ENCODE data around the gene LAMB4. TPM values are rescaled to one million over a fixed set of nuclear protein-coding genes. Genes with fewer than 3 reads are reported as not detected.

The LAMB4 gene
- total RNA-seq, 1 donor from 2014 or later, result not detected

DNA sequence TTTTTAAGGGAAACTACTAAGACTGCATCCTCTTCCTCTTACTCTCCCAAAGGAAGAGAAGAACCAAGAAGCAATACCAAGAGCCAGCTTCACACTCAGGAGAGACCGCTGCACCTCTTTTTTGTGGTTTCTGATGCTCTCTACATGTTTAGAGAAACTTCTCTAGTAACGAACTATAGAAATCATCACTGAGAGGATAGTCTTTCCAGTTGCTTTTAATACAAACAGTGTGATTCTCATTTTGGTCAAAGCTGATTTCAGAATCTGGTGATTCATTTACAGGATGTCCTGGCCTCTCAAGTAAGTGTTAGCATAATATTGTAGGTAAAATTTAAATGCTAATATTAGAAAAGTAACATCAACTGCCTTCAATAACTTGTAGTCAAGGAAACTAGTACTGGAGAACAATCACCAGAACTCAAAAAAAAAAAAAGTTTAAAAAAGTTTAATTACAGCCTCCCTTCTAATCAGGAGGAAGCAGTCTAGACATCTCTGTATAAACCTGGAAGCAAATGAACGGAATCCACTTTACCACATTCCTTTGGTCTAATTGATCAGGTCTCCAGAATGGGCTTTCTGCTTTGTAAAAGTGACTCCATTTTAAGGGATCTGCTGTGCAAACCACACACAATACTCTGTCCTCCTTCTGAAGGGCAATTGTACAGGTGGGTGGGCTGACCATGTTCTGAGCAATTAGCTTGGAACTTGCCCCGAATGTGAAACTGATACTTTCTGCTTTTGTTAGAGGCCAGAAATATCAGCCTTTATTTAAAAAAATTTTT is 130.2 kb downstream of the LAMB4 start:
- intact Hi-C loops (cut with micrococcal nuclease), result no loop called here

DNA sequence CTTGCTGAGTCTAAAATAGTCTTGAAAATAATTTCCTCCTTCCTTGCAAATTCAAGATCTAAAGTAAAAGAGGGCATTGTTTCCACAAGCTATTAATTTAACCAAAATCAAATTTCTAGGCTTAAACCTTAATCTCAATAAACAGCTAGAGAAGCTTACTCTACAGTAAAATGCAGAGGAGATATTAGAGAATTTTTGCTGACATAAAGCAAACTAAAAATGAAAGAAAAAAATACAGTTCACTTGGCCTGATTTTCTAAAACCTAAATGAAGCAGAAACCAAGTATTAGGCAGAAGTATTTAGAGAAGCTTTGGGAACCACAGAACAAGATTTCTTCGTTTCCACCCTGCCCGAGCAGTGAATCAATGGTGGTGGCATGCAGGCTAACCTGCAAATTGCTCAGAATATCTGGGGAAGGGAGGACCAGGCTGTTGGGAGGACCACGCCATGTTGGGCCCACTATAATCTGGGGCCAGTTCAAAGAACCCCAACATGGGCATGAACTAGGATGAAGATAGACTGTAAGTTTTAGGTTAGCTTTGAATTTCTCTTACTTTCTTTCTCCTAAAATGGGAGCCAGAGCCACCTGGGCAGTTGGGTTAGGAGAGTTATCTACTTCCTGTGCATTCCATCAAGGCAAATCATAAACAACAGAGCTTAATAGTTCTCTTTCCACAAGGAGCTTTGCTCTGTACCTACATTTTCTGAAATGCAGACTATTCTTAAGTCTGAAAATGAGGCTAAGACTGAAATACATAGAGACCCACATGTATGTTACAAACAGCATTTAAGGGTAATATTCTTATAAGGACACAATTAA is 131.3 kb downstream of the LAMB4 start:
- intact Hi-C loops (cut with micrococcal nuclease), result no loop called here

DNA sequence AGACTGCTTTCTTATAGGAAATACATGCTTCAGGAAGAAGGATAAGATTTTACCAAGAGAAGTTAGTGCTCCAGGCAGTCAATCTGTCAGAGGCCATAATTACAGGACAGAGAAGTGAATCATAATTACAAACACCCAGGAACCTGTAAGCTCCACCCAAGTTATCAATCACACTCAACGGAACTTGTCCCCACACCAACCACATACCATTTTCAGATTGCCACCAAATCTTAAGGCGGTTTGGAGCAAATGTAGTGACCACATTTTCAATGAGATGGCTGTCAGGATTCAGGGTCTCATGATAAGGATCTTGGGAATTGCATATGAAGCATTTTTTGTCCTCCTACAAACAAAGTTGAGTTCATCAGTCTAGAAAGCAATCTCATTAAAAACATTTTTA is 132.0 kb downstream of the LAMB4 start:
- intact Hi-C loops (cut with micrococcal nuclease), result no loop called here

DNA sequence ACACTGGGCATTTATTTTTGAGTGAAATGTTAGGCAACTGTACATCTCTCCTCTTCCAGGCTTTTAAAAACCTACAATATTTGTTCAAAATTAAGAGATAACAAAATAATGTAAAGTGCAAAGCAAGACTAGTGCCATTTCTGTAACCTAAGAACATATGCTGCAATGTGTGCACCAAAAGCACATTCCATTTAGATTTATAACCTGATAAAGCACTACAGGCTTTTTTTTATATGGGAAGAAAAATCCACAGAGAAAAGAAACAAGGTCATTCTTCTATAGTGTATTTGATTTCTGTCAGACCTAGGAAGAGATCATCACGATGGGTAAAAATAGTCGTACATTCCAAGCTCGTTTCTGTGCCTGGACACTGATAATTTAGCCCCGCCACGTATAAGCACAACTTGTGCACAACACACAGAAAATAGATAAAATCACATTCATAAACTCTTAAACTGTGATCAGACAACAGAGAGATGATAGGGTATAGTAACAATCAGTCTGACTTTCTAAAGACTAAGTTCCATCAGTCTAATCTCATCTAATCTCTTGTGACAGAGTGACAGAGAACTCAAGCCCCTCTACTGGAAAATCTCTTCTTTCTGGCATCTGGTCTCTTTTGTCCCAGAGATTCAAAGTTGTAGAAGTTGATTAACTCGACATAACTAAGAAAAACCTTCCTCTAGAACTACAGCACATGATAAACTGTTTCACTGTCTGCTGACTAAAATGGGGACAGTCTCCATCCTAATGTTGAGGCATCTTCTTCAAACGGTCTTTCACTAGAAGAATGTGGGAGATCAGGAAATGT is 133.9 kb downstream of the LAMB4 start:
- intact Hi-C loops (cut with micrococcal nuclease), result no loop called here

DNA sequence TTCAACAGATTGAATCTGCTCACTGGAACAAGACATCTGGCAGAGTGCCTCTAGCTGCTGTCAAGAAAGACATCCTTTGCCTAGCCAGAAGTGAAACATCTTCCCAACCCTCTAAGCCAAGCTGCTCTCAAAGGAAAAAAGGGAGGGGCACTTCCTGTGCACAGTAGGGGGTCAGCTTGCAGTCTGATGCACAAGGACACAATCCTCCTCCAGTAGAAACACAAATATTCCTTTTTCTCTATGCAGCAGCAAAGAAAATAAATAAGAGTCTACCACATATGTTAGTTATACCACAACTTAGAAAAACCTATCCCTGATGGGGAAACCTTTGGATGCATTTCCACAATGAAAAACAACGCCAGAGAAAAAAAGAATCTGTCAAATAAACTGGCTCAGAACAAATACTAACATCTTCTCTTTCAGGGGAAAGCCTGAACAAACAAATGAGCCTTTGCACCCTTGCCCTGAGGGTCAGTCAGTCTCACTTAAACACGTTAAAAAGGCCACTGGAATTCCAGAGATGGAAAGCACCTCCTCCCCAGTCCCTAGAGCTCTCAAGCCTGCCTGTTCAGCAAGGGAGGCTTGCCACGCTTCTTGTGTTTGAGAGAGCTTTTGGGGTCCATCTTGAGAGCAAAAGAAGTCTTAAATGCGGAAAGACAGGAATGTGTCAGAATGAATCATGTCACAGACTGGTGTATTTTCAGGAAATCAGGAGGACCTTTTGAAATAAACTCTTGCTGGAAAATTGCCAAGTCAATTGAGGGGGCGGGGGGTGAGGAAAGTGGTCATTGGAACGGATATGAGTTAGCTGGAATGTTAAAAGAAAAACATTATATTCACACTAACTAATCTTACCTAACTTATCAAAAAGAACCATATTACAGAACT is 134.7 kb downstream of the LAMB4 start:
- intact Hi-C loops (cut with micrococcal nuclease), result no loop called here

DNA sequence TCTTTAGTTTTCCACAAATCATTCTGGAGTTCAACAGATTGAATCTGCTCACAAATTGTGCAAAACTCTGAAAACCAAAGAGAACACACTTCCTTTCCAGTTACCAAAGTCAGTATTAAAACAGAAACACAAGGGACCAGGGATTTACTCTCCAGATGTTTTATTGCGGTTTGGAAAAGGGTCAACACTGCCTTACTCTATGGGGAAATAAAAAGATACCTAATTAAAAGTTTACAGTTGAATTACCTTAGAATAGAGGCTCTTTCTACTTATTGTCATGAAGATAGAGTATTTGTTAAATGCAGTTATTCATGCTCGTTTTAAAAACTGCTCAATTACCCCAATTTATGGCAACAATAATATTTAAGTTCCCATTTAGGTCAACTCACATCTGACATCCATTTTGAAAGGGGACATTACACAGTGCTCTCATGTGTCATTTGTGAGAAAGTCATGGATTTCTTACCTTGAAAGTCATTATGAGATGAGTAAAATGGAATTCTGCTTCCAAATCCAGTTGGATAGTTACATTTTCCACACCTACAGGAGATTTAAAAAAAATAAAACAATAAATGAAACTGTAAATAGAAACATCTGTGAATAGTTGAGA is 135.6 kb downstream of the LAMB4 start:
- intact Hi-C loops (cut with micrococcal nuclease), result no loop called here

DNA sequence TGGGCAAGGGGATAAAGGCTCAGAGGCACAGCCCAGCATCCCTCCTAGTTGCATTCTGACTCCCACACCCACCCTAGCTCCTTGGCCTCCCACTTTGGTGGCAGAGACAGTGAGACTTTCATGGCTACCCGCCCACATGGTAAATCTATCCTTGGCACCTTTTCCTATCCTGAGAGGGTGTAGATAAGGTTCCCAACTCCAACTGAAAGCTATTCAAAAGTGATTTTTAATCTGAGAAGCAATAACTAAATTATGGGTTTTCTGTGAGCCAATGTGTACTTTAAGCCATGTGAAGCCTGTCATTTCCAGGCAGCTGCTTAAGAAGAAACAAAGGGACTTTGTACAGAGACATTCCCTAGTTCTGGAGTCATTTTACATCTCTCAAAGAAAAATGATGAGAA is 136.3 kb downstream of the LAMB4 start:
- intact Hi-C loops (cut with micrococcal nuclease), result no loop called here

DNA sequence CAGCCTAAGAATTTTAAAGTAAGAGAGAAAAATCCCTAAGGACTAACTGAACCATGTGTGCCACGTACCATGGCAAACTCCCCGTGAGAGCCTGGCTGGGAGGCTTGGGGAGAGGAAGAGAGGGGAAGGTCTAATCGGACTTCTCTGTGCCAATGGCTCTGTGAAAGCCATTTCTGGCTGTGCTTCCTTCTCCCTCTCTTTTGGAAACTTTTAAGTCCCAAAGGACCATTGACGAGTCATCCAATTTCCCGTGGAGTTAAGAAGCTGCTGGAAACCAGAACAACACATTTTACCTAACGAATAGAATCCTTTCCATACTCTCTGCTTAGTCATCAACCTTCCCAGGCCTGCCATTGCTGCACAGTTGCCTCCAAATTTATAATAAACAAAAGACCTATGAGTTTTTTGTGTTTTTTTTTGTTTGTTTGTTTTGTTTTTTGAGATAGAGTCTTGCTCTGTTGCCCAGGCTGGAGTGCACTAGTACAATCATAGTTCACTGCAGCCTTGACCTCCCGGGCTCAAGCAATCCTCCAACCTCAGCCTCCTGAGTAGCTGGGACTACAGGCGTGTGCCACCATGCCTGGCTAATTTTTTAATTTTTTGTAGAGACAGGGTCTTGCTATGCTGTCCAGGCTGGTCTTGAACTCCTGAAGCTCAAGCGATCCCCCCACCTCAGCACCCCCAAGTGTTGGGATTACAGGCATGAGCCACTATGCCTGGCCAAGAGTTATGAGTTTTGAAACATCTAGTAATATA is 140.4 kb downstream of the LAMB4 start:
- intact Hi-C loops (cut with micrococcal nuclease), result no loop called here

DNA sequence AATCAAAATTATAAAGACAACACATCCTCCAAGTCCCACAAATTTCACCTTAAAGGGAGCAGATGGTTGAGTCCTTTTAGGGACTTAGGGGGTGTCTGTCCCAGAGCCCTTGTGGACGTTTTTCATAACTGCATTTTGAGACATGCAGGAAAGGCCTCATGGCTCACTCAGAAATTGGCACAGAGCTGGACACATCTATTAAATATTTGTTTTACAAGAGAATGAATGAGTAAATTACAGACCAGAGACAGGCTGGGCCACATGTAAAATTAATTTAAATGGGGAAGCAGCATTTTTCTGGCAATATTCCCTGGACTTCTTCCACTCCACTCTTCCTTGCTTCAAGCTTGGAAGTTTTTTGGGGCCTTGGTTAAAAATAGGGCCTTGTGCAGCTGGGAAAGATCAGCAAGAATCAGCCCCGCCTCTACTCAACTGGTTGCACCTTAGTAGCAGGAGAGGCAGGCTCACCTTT is 147.2 kb downstream of the LAMB4 start:
- intact Hi-C loops (cut with micrococcal nuclease), result no loop called here

DNA sequence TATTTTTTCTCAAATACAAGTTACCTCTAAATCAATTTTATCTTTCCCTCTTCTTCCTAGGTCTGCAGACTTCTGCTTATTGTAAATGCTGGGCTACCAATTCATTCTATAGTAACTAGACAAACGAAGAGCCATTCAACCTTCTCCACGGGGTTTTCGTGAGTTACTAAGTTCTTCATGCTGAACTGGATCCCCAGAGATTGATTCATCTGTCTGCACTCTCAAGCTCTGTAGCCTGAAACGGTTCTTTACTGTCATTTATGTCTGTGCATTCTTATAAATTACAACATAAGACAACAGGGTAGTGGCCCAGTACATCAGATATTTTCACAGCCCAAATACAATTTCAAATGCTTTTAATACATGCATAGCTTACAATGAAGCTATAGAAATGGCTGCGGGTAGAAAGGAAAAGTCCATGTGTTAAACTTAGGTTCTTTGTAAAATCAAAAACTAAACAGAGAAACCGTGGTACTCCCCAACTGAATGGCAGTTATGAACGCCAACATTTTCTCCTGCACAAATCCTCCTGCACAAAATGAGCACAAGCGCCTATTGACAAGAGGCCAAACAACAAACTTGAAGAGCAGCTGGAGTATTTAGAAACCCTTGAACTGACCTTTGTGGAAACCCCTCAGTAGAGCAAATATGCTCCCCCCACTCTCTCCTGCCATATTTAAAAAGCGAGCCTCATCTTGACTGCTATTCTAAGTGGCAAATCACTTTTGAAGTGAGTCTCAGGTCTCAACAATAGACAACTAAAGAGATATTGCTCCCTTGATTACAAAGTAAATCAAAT is 147.9 kb downstream of the LAMB4 start:
- intact Hi-C loops (cut with micrococcal nuclease), result no loop called here

DNA sequence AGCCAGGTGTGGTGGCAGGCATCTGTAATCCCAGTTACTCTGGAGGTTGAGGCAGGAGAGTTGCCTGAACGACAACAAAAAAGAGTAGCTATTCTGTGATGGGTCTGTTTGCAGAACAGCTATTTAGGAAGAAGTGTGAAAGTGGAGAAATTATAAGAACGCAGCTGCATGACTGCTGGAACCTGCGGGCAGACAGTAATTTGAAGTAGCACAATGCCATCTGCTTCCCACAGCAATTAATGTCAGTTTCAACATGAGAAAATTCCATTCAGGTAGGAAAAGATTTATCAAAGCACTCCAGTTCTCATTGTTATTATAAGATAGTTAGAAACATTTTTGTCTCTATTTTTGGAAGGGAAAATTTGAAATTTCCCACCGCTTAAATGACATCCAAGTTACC is 148.7 kb downstream of the LAMB4 start:
- intact Hi-C loops (cut with micrococcal nuclease), result no loop called here

DNA sequence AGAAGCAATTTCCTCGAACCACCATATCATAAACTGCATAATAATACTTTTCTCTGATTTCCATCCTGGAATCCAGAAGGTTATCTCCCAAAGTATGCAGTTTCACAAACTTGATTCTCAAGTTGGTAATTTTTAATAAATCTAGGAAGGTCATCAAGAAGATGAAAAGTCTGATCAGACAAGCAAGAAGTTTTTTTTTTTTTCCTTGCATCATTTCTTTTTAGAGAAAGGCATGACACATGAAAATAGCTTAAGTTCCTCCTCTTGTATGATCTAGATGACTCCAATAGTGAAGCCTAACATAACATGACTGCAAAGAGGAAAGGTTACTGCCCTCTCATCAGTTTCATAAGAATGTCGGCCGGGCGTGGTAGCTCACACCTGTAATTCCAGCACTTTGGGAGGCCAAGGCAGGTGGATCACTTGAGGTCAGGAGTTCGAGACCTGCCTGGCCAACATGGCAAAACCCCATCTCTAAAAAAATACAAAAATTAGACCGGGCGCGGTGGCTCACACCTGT is 149.4 kb downstream of the LAMB4 start:
- intact Hi-C loops (cut with micrococcal nuclease), result no loop called here

DNA sequence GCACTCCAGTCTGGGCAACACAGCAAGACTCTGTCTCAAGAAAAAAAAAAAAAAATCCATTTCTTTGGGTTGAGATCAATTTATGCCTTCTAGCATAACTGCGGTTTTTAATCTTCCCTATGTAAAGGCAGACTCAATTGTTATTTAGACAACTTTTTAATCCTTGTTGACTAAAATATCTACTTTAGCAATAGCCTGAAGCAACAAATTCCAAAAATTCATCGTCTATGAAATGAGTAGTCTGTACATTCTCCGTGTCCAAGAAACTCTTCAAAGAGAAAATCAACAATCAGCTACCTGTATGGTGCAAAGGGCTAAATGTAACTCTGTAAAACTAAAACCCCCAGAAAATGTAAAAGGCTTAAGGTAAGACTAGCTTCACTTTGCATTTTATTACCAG is 150.0 kb downstream of the LAMB4 start:
- intact Hi-C loops (cut with micrococcal nuclease), result no loop called here

DNA sequence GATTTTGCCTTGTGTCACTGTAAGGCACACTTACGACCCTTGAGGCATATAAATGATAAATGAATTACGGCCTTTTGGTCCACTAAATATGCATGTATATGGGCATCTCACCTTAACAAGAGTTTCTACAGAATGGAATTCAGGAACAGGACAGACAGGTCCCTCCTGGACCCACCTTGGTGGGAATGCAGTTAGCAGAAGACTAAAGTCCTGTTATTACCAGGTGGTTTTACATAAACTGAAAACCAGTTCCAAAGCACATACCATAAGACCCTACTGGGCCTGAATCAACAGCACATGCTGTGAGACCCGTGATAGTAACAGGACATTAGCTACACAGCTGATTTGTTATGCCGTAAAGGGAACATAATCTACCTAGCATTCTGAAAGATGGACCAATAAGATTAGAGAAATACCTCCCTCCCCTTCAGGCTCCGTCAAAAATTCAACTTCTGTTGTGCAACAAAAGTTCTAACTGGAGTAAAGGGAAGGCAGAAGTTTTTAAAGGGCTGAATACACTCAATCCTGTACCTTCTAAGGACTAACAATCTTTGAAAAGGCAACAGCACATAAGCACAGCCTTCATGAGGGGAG is 151.2 kb downstream of the LAMB4 start:
- intact Hi-C loops (cut with micrococcal nuclease), result no loop called here

DNA sequence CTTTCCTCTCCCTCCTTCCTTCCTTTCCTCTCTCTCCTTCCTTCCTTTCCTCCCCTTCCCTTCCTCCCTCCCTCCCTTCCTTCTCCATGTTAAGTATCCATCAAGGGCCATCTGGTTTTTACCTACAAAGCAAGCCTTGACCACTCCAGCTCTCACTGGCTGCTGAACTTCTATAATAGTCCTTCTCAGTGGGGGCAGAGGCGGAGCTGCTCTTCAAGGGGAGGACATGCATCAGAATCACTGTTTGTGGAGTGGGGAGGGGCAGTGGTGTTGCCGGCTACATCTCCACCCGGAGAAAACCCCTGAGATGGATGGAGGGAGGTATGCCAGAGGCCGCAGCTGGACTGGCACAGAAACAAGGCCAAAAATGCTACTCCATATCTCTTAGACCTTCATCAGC is 153.1 kb downstream of the LAMB4 start:
- intact Hi-C loops (cut with micrococcal nuclease), result no loop called here

DNA sequence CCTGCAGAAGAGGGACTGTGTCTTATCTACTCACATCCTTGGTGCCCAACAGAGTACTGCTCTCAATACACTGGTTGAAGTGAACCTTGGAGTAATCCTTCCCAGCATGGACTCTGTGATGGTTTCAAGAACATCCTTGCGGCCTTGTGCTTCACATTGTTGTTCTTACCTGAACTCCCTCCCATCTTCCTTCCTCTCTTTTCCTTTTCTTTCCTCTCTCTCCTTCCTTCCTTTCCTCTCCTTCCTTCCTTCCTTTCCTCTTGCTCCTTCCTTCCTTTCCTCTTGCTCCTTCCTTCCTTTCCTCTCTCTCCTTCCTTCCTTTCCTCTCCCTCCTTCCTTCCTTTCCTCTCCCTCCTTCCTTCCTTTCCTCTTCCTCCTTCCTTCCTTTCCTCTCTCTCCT is 153.5 kb downstream of the LAMB4 start:
- intact Hi-C loops (cut with micrococcal nuclease), result no loop called here

DNA sequence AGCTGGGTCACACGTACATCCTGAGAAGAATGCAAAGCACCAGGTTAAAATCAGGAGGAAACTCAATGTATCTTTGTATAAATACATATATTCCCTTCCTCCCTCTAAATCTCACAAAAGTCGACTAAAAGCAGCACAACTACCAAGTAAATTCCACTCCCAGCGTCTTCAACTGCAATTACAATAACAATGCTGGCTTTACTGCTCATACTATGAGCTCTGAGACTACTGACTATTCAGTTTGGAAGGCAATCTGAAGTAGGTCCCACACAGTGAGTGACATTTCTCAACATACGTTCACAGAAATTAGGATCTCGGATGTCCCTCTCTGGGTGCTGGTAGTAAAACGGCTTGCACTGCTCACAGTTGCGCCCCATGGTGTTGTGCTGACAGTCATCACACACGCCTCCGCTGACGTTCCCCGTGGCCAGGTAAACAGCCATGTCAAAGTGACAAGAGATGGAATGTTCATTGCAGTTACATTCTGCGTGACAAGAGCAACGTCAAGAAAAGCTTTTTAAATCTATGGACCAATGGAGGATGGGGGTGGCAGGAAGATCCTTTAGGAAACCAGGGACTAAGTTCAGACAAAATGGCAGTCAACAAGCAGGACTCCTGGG is 154.7 kb downstream of the LAMB4 start:
- intact Hi-C loops (cut with micrococcal nuclease), result no loop called here

DNA sequence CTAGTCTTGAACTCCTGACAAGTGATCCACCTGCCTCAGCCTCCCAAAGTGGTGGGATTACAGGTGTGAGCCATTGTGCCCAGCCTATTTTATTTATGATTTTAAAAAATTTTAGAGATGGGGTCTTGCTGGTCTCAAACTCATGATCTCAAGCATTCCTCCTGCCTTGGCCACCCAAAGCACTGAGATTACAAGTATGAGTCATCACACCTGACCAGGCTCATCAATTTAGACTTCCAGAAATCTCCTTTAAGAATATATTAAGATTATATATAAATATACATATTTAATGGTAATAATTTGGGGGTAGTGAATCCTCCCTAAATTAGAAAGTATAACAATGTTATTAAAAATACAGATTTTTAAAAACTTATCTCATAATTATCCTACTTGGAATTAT is 156.3 kb downstream of the LAMB4 start:
- intact Hi-C loops (cut with micrococcal nuclease), result no loop called here
